Posterior cingulate gyrus (tissue), 11 donors: Measurements from ENCODE around the gene ETFA.

Experiments
- DNase-seq, 10 donors: peaks; one replicate each; pipeline versions ENCODE4 v3.0.0 to v3.0.0-alpha.2; 2020 to 2021; ENCODE audit warnings: mixed read lengths in 3 of 10
- intact Hi-C: fragments of 100-400 bp; cut with DNase I; formaldehyde crosslinking; loops from one replicate; pipeline ENCODE4 v1.15.1; 2023

ETFA gene

GRCh38 chr15:76311100-76311953 lies at the start of gene ETFA:
Gene ETFA, minus strand, starts transcription at chr15:76311469. Its CDS starts 81 bp downstream, at chr15:76311388.
- intact Hi-C loops, result no loop called here

GRCh38 chr15:76360416-76360815 lies 49.1 kb upstream of the ETFA start:
- intact Hi-C loops, result no loop called here
- no peak for DNase-seq

More at GRCh38 chr15:76311100-76311953, at the start of gene ETFA:
- DNase-seq, result peak; percentile 76 to 98 (median 90)

GRCh38 chr15:76359152-76359551 lies 47.9 kb upstream of the ETFA start:
- DNase-seq, result no peak
- intact Hi-C loops, result no loop called here

- intact Hi-C loops, result no loop called here
Observed at GRCh38 chr15:76358453-76358852, 47.2 kb upstream of the ETFA start.

GRCh38 chr15:76354823-76355440 lies 43.7 kb upstream of the ETFA start:
- no peak for DNase-seq
- intact Hi-C loops, result no loop called here

More at GRCh38 chr15:76358453-76358852, 47.2 kb upstream of the ETFA start:
- DNase-seq, result no peak

- no peak for DNase-seq
- intact Hi-C loops, result no loop called here
Observed at GRCh38 chr15:76353903-76354302, 42.6 kb upstream of the ETFA start.

GRCh38 chr15:76353023-76353577 lies 41.8 kb upstream of the ETFA start:
- intact Hi-C loops, result no loop called here
- no peak for DNase-seq

GRCh38 chr15:76349301-76350070 lies 38.2 kb upstream of the ETFA start:
- no peak for DNase-seq
- intact Hi-C loops, result no loop called here

GRCh38 chr15:76347482-76348055 lies 36.3 kb upstream of the ETFA start:
- no peak for DNase-seq
- intact Hi-C loops, result no loop called here

GRCh38 chr15:76346669-76347481 lies 35.6 kb upstream of the ETFA start:
- DNase-seq, result no peak
- intact Hi-C loops, result no loop called here

- no peak for DNase-seq
- intact Hi-C loops, result no loop called here
Observed at GRCh38 chr15:76345880-76346668, 34.8 kb upstream of the ETFA start.

- intact Hi-C loops, result no loop called here
- no peak for DNase-seq
Observed at GRCh38 chr15:76345583-76345879, 34.3 kb upstream of the ETFA start.

GRCh38 chr15:76344893-76345582 lies 33.8 kb upstream of the ETFA start:
- intact Hi-C loops, result no loop called here
- DNase-seq, result no peak

- no peak for DNase-seq
- intact Hi-C loops, result no loop called here
Observed at GRCh38 chr15:76343313-76343996, 32.2 kb upstream of the ETFA start.

- no peak for DNase-seq
- intact Hi-C loops, result no loop called here
Observed at GRCh38 chr15:76342382-76343201, 31.3 kb upstream of the ETFA start.

GRCh38 chr15:76342058-76342381 lies 30.8 kb upstream of the ETFA start:
- intact Hi-C loops, result no loop called here
- no peak for DNase-seq

GRCh38 chr15:76341366-76342057 lies 30.2 kb upstream of the ETFA start:
- DNase-seq, result no peak
- intact Hi-C loops, result no loop called here
